NAMALWA (cell line): ENCODE measurements around the gene CBFA2T2.
"Not testable (repeated sequence)": the region's sequence is repeated elsewhere in the genome, so short reads cannot be mapped to it uniquely, and the experiment has no call there.

Experiments used
- DNase-seq: peaks from one replicate; pipeline ENCODE4 v3.0.0-alpha.2; 2015; ENCODE audit warnings: low spot score

CBFA2T2 gene

GRCh38 chr20:33470866-33471265 is 19.0 kb upstream of the CBFA2T2 start:
- DNase-seq: no peak

GRCh38 chr20:33472868-33473435 is 16.9 kb upstream of the CBFA2T2 start:
- DNase-seq: no peak

GRCh38 chr20:33474097-33474873 is 15.6 kb upstream of the CBFA2T2 start:
- DNase-seq: no peak

- no peak for DNase-seq
These were observed 14.9 kb upstream of the CBFA2T2 start for GRCh38 chr20:33474963-33475362.

DNA sequence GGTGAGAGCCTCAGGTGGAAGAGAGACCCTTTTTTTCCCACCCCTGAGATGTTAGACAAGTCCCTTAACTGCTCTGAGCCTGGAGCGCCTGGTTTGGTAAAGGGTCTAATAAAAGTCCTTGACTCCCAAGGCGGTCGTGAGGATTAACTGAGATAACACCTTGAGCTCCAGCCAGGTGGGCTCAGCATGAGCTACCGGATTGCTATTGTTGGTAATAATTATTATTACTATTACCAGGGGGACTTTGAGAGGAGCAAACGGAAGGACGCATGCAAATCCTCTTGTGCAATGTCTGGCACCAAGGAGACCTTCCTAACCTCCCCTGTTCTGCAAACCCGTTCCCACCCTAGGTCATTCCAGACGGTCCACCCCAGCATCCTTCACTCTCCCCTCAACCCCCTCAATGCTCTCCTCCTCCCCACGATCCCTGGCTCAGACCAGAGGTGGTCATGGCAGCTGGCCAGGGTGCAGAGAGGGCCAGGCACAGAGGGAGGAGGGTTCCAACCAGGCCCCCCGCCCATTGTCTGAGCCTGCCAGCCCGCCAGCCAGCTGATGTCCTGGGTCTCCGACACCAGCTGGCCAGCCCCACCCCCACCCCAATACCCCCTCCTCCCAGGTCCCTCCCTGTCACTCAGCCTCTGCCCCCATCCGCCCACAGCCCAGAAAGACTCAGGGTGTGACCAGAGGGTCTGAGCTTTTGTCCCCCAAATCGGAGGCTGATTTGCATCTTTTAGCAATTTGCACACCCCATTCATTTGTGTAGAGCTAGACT is 14.3 kb upstream of the CBFA2T2 start:
- no peak for DNase-seq

DNA sequence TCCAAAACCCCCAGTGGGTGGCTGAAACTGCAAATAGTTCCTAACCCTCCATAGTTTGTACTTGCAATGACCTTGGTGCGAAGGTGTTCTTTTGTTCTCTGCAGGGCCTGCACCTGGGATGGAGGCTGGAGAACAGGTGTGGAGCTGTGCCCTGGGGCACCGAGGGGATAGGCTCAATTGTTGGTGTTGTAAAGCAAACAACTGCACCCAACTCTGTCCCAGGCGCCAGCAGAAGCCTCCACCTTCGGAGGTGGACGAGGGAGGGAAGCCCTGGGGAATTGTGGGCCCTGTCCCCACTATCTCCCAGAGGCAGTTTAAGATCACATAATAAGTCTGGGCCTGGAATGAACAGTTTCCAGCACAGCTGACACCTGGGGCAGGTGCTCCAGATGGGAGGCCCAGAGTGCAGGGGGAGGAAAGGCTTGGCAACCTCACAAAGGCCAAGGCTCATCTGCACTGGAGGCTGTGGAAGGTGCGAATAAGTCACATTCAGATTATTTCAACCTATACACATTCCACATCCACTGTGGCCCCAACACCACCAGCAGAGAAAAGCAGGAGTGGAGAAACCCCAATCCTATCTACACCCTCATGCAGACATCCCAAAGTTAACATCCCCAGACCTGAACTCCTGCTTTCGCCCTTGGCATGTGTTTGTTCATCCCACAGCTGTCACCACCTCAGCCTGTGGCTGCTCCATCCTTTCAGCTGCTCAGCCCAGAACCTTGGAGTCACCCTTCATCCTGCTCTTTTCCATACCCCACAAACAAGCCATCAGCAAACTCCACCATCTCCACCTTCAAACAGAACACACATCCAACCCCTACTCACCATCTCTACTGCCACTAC is 12.3 kb upstream of the CBFA2T2 start:
- no peak for DNase-seq

- DNase-seq: no peak
These were observed 9.8 kb upstream of the CBFA2T2 start for GRCh38 chr20:33480048-33480447.

DNA sequence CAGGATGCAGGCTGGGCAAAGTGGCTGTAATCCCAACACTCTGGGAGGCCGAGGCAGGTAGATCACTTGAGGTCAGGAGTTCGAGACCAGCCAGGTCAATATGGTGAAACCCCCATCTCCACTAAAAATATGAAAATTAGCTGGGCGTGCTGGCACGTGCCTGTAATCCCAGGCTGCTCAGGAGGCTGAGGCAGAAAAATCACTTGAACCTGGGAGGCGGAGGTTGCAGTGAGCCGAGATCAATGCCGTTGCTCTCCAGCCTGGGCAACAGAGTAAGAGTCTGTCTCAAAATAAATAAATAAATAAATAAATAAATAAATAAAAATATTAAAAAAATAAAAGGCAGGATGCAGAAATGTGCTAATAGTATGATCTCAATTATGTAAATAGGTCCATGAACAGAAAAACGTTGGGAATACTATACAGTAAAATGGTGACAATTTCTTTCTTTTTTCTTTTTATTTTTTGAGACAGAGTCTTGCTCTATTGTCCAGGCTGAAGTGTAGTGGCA is 8.4 kb upstream of the CBFA2T2 start:
- no peak for DNase-seq

DNA sequence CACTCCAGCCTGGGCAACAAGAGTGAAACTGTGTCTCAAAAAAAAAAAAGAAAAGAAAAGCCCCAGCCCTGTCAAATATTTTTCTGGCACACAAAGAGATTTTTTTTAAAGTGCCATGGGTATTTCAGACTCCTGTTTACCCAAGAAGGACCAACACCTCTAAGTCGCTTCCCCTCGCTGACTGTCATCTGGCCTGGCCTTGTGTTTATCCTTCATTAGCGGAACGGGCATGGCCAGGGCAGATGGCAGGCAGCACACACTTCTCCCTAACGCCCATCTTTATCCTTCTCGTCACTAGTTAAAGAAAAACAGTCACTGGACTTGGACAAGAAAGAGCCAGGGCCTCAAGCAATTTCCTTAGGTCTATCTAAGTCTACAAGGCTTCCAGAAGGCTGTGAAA is 7.3 kb upstream of the CBFA2T2 start:
- no peak for DNase-seq

GRCh38 chr20:33483186-33483585 is 6.7 kb upstream of the CBFA2T2 start:
- not testable (repeated sequence) for DNase-seq

GRCh38 chr20:33488201-33488600 is 1.7 kb upstream of the CBFA2T2 start:
- DNase-seq: no peak

DNA sequence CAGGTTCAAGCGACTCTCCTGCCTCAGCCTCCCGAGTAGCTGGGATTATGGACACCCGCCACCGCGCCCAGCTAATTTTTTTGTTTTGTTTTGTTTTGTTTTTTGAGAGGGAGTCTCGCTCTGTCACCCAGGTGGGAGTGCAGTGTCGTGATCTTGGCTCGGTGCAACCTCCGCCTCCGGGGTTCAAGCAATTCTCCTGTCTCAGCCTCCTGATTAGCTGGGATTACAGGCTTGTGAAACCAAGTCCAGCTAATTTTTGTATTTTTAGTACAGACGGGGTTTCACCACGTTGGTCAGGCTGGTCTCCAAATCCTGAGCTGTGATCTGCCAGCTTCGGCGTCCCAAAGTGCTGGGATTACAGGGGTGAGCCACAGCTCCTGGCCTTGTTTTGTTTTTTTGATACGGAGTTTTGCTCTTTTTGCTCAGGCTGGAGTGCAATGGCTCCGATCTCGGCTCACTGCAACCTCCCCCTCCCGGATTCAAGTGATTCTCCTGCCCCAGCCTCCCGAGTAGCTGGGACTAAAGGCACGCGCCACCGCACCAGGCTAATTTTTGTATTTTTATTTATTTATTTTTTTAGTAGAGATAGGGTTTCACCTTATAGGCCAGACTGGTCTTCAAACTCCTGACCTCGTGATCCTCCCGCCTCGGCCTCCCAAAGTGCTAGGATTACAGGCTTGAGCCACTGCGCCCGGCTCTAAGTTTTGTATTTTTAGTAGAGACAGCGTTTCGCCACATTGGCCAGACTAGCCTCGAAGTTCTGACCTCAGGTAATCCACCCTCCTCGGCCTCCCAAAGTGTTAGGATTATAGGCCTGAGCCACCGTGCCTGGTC is 1.0 kb upstream of the CBFA2T2 start:
- not testable (repeated sequence) for DNase-seq

DNA sequence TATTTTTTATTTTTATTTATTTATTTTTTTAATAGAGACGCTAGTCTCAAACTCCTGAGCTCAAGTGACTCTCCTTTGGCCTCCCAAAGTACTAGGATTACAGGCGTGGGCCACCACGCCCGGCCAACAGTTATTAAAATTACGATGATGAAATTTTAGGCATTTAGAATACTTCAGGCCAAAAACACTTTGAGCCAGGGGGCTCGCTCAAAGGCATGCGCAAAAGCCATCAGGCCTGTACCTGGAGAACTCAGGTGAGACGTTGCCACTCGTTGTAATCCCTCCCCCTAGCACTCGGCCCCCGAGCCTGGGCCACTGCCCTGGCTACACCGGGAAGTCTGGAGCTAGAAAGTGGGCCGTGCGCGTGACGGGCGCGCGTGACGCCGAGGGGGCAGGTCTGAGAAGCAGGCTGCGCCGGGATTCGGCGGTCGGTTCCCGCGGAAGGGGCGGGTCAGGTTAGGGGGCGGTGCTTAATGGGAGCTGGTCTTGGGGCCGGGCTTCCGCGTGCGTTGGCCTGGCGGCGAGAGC is 337 bp upstream of the CBFA2T2 start:
- peak; percentile 96 for DNase-seq

GRCh38 chr20:33490934-33491656 is 1.2 kb downstream of the CBFA2T2 start:
- DNase-seq: no peak

DNA sequence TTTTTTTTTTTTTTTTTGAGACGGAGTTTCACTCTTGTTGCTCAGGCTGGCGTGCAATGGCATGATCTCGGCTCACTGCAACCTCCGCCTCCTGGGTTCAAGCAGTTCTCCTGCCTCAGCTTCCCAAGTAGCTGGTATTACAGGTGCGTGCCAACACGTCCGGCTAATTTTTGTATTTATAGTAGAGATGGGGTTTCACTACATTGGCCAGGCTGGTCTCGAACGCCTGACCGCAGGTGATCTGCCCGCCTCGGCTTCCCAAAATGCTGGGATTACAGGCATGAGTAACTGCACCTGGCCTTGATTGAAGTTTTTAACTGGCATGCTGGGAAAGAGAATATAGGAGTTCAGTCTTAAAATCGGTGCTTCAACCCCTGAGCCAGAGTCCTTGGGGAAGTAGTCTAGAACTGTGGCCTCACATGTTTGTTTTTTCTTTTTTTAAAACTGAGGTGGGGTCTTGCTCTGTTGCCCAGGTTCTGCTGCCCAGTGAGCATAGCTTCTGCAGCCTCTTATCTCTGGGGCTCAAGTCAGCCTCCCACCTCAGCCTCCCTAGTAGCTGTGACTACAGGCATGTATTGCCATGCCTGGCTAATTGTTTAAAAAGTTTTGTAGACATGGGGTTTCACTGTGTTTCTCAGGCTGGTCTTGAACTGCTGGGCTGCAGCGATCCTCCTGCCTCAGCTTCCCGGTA is 3.3 kb downstream of the CBFA2T2 start:
- DNase-seq: no peak

- DNase-seq: not testable (repeated sequence)
These were observed 6.9 kb downstream of the CBFA2T2 start for GRCh38 chr20:33496776-33497175.

DNA sequence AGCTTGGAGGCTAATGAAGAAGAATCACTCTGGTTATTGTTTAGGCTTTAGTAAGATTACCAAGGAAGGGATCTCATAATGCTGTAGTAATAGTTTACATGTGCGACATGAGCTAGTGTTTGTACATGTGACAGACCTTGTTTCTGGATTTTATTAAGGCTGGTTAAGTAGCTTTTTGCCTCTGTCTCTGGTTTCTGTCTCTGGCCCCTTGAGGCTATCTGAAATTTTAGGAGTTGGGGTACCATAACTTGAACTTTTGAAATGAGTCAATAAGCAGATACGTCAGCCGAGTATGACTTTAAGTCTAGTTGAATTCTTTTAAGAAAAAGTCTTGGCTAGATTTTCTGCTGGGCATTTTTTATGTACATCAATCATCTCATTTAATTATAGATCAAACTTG is 9.5 kb downstream of the CBFA2T2 start:
- DNase-seq: no peak

DNA sequence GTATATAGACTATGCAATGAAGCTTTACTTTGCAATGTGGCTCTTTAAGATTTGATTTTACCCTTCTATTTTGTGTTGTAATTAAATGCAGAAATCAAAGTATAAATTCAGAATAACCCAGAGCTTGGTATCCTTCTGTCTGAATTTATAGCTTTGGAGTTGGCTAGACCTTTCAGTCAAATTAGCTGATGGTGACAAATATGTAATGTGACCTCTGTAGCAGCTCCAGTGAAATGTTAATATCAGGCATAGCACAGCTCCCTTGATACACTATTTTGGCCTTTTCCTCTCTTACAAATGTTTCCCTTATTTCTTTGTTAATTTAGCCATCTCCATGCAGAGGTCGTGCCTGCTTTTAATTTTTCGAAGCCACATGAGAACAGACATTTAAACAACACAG is 11.1 kb downstream of the CBFA2T2 start:
- no peak for DNase-seq

DNA sequence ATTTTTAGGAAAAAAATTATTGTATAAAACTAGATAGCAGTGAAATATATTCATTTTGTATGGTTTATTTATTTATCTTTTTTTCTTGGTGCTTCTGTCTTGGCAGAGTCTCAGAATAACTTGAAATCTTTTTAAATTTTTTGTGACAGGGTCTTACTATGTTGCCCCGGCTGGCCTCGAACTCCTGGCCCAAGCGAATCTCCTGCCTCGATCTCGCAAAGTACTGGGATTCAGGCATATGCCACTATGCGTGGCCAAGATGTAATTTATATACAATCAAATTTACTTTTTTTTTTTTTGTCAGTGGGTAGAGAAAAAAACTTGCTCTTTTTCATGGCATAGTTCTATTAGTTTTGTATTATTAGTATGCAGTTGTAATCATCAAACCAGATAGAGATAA is 13.7 kb downstream of the CBFA2T2 start:
- no peak for DNase-seq

GRCh38 chr20:33506576-33506975 is 16.7 kb downstream of the CBFA2T2 start:
- DNase-seq: no peak
